ENCODE data around the gene TTC14. TPM values are rescaled to one million over a fixed set of nuclear protein-coding genes. Genes with fewer than 3 reads are reported as not detected.

Gene TTC14
- total and polyA plus RNA-seq, 2 of the 13 experiments (the other 11 are each of a cell fraction or from before 2014, with no cell fraction given), result 28.1 to 35.9 TPM

- H3K79me2 ChIP-seq (ENCODE audit: insufficient read depth, low read length), result no peaks in the 10 kb centered on the region
- no peak overlapping the region for H3K4me2 ChIP-seq (ENCODE audit: low read depth, low read length)
- DNase-seq (ENCODE audit: low spot score) (no peak), FAIRE-seq (no peak), ATAC-seq (no peak)
- H3K4me3 ChIP-seq (replicated peaks in 1 of 3; ENCODE audit: insufficient read depth in 1 of 3, low read depth in 2 of 3, low read length in 3 of 3), result no peak overlapping the region
- no peak overlapping the region for H2AFZ ChIP-seq (ENCODE audit: low read length)
- H4K20me1 ChIP-seq (ENCODE audit: insufficient read depth, low read length), result no peaks in the 10 kb centered on the region
- TF ChIP-seq ZNF691 (CRISPR knock-in tag; IDR thresholded peaks at IDR 0.05; ENCODE audit: borderline replicate concordance, low read depth) (no peak), ZFP36L1 (CRISPR knock-in tag; IDR thresholded peaks at IDR 0.05) (no peak), SMARCE1 (IDR thresholded peaks at IDR 0.05; ENCODE audit: borderline replicate concordance) (no peak), ZNF180 (CRISPR knock-in tag; IDR thresholded peaks at IDR 0.05; ENCODE audit: borderline replicate concordance, low read depth) (no peak), ZNF318 (CRISPR knock-in tag; IDR thresholded peaks at IDR 0.05) (no peak), ZBTB21 (CRISPR knock-in tag; IDR thresholded peaks at IDR 0.05) (no peak)
- POLR2A ChIA-PET, result no interaction called here
- no TSS peak for BruUV-seq (replicated peaks)
- H3K27ac ChIP-seq (ENCODE audit: extremely low read length, insufficient read depth, low read length), result no peak overlapping the region
- H3K36me3 ChIP-seq (replicated peaks in 1 of 2; ENCODE audit: control insufficient read depth in 1 of 2, insufficient read depth in 2 of 2, low read length in 2 of 2), result no peaks in the 10 kb centered on the region
- H3K4me1 ChIP-seq (ENCODE audit: insufficient read depth, low read length), result no peaks in the 10 kb centered on the region
- H3K9ac ChIP-seq (ENCODE audit: insufficient read depth, low read depth, low read length), result no peak overlapping the region
- CTCF ChIA-PET (ENCODE audit: low intra/inter-chr PET ratio, low total read pairs), result no interaction called here
- no peaks in the 10 kb centered on the region for H3K9me3 ChIP-seq (ENCODE audit: low read length)
- in situ Hi-C loops (cut with HindIII; ENCODE audit: extremely low pct_ligation_motif_present, low pct_unique_long_range_greater_than_20kb) (no loop called here), intact Hi-C loops (cut with micrococcal nuclease; ENCODE audit: unreplicated experiment) (no loop called here)
- no peaks in the 10 kb centered on the region for H3K27me3 ChIP-seq (ENCODE audit: control insufficient read depth in 1 of 2, insufficient read depth in 2 of 2, low read length in 2 of 2)
- 0% methylated on average over 1 of the region's 1 CpG for WGBS (ENCODE audit: low lambda C conversion rate)
Observed at GRCh38 chr3:180646187-180646790, 44.3 kb downstream of the TTC14 start.

All from HepG2 (cell line).